Stimulated activated CD4-positive, alpha-beta T cell treated with anti-CD3 and anti-CD28 coated beads, Interleukin-15, amount 100 ng/mL, for 24 hours (primary cell): ENCODE results near the gene GOLPH3.

Experiments
- DNase-seq: peaks from one replicate; pipeline ENCODE4 v3.0.0-alpha.2; 2020

The GOLPH3 gene

GRCh38 chr5:32170303-32171151 lies 3.6 kb downstream of the GOLPH3 start:
- DNase-seq, result no peak

- DNase-seq, result no peak
Measured at GRCh38 chr5:32168460-32169033, 5.6 kb downstream of the GOLPH3 start.

GRCh38 chr5:32165597-32165996 lies 8.5 kb downstream of the GOLPH3 start:
- DNase-seq, result no peak

- no peak for DNase-seq
Measured at GRCh38 chr5:32163785-32164184, 10.3 kb downstream of the GOLPH3 start.

- no peak for DNase-seq
Measured at GRCh38 chr5:32163053-32163452, 11.1 kb downstream of the GOLPH3 start.

GRCh38 chr5:32160228-32160627 lies 13.9 kb downstream of the GOLPH3 start:
- DNase-seq, result no peak

- DNase-seq, result no peak
Measured at GRCh38 chr5:32159328-32160072, 14.6 kb downstream of the GOLPH3 start.

- no peak for DNase-seq
Measured at GRCh38 chr5:32158679-32158975, 15.5 kb downstream of the GOLPH3 start.

GRCh38 chr5:32157078-32157477 lies 17.0 kb downstream of the GOLPH3 start:
- no peak for DNase-seq

GRCh38 chr5:32156635-32157034 lies 17.5 kb downstream of the GOLPH3 start:
- DNase-seq, result no peak

GRCh38 chr5:32155211-32155610 lies 18.9 kb downstream of the GOLPH3 start:
- DNase-seq, result no peak

- DNase-seq, result no peak
Measured at GRCh38 chr5:32153723-32154122, 20.4 kb downstream of the GOLPH3 start.

- no peak for DNase-seq
Measured at GRCh38 chr5:32151198-32151597, 22.9 kb downstream of the GOLPH3 start.

GRCh38 chr5:32150366-32150765 lies 23.8 kb downstream of the GOLPH3 start:
- no peak for DNase-seq

GRCh38 chr5:32147959-32148358 lies 26.2 kb downstream of the GOLPH3 start:
- no peak for DNase-seq

- no peak for DNase-seq
Measured at GRCh38 chr5:32147236-32147635, 26.9 kb downstream of the GOLPH3 start.

- DNase-seq, result no peak
Measured at GRCh38 chr5:32145378-32145777, 28.7 kb downstream of the GOLPH3 start.

- no peak for DNase-seq
Measured at GRCh38 chr5:32144378-32145207, 29.5 kb downstream of the GOLPH3 start.

GRCh38 chr5:32143617-32144377 lies 30.3 kb downstream of the GOLPH3 start:
- DNase-seq, result no peak

- DNase-seq, result peak; percentile 88
Measured at GRCh38 chr5:32138839-32139493, 35.2 kb downstream of the GOLPH3 start.

- no peak for DNase-seq
Measured at GRCh38 chr5:32136342-32136741, 37.8 kb downstream of the GOLPH3 start.

GRCh38 chr5:32135086-32135485 lies 39.0 kb downstream of the GOLPH3 start:
- no peak for DNase-seq
